Activated CD8-positive, alpha-beta memory T cell treated with anti-CD3 and anti-CD28 coated beads, Interleukin-2, amount 10 ng/mL, durations not matched to agents 7 days and 5 days (primary cell): ENCODE measurements around the gene FITM1. TPM values are rescaled to one million over a fixed set of nuclear protein-coding genes. Genes with fewer than 3 reads are reported as not detected.

ENCODE experiments used
- ATAC-seq: fragments of 150-1000 bp; cut with Tn5 transposase; one replicate; pipeline ENCODE4 v1.10.0; 2021; ENCODE audit warnings: moderate library complexity
- CTCF ChIA-PET: fragments of 350-600 bp; sonication (Branson Sonifier 250); formaldehyde crosslinking; loops from one replicate; lab custom pipeline; 2021; ENCODE audit warnings: antibody characterized with exemption; lab: Charles Lee
- DNase-seq: peaks from one replicate; pipeline ENCODE4 v3.0.0-alpha.2; 2020
- H3K27ac Mint-ChIP-seq: one replicate; pipeline ENCODE4 v1.8.0; 2021; ENCODE audit warnings: mild to moderate bottlenecking, mixed read lengths
- H3K27me3 Mint-ChIP-seq: one replicate; pipeline ENCODE4 v1.8.0; 2021; ENCODE audit warnings: mixed read lengths
- H3K36me3 Mint-ChIP-seq: one replicate; pipeline ENCODE4 v1.8.0; 2021; ENCODE audit warnings: mild to moderate bottlenecking, mixed read lengths
- H3K4me1 Mint-ChIP-seq: one replicate; pipeline ENCODE4 v1.8.0; 2021; ENCODE audit warnings: mixed read lengths
- H3K4me3 Mint-ChIP-seq: one replicate; pipeline ENCODE4 v1.8.0; 2021; ENCODE audit warnings: mild to moderate bottlenecking, moderate library complexity, mixed read lengths
- H3K9me3 Mint-ChIP-seq: one replicate; pipeline ENCODE4 v1.8.0; 2022; ENCODE audit warnings: low read depth, mixed read lengths
- total RNA-seq, 2 experiments: library from RNA; stranded (reverse); gene quantifications; one replicate each; pipeline ENCODE4 v1.2.3, GENCODE V29; 2021

The FITM1 gene, protein sequence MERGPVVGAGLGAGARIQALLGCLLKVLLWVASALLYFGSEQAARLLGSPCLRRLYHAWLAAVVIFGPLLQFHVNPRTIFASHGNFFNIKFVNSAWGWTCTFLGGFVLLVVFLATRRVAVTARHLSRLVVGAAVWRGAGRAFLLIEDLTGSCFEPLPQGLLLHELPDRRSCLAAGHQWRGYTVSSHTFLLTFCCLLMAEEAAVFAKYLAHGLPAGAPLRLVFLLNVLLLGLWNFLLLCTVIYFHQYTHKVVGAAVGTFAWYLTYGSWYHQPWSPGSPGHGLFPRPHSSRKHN
- total RNA-seq = under 1 TPM; 0.77 to 0.91 TPM

DNA sequence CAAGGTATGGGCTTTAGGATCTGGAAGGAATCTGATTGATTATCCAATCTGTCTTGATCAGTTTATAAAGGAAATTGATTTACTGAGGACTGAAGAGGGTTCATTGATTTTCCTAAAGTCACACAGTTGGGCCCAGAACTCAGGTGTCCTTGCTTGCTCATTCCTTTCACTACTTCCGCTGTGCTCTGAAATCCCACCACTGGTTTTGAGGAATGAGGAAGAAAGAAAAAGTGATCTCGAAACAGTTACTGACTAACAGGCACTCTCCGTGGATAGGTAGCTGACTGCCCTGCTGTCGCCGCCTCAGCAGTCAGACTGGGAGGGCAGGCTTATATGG, at the start of gene FITM1:
Gene FITM1 (plus strand): TSS at position 280 of the 337 bp plus-strand sequence. CDS start 905 bp downstream, outside the sequence.
- CTCF ChIA-PET = interaction anchor here (1.1 kb wide), 1 partner anchor 12 kb away, joined by 3 read pairs; no protein-coding TSS in a partner anchor

DNA sequence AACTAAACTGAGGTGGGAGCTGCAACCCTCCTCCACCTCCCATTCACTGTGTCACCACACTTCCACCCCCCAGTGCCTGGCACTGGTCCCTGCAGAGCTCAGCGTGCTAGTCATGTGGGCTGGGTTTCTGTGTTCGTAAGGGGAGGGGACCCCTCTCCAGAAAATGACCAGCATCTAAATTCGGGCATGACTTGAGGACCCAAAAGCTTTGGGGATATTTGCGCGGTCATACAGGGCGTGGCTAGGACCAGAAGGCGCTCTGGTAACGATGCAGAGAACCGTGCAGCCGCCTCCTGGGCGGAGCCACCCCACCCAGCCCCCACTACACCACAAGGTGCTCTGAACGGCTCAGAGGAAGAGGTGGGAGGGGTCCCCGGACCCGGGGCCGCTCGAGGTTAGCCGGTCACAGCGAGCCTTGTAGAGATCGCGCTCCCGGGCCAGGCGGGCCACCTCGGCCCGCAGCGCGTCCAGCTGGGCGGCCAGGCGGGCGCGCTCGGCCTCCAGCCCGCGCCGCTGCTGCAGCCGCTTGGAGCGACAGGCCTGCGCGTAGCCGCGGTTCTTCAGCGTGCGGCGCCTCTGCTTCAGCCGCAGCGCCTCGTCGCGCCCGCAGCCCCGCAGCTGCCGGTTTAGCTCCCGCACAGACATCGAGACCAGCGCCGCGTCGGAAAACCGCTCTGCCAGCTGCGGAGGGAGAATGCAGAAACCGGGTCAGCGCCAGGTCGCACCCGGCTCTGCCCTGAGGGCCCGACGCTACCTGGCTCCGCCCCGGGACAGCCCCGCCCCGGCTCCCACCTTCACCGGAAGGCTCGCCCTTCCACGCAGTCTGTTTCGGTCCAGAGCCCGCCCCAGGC, 49.3 kb upstream of the FITM1 start:
- DNase-seq (peak; percentile 90), ATAC-seq (peak; percentile 93)
- CTCF ChIA-PET = interaction anchor here (1.1 to 4.7 kb wide), 11 partner anchors 10 to 449 kb away, joined by 3 to 78 read pairs (median 7); partner anchors contain the start of genes CARMIL3, CPNE6, DCAF11 and NRL
- Mint-ChIP-seq H3K27ac (peak overlapping the region; percentile 81), H3K4me3 (peak overlapping the region; percentile 75), H3K27me3 (no peaks in the 10 kb centered on the region), H3K9me3 (no peaks in the 10 kb centered on the region), H3K4me1 (peaks cover 17% of the 10 kb centered on the region), H3K36me3 (no peaks in the 10 kb centered on the region)

More for the DNA sequence above, at the start of gene FITM1:
- Mint-ChIP-seq H3K4me3 (no peak within 1 kb of the TSS), H3K9me3 (no peaks in the 10 kb centered on the region), H3K27ac (no peak within 1 kb of the TSS), H3K36me3 (peaks cover 1% of the 10 kb centered on the region), H3K4me1 (peaks cover 20% of the 10 kb centered on the region), H3K27me3 (no peaks in the 10 kb centered on the region)
- ATAC-seq (no peak), DNase-seq (no peak)

DNA sequence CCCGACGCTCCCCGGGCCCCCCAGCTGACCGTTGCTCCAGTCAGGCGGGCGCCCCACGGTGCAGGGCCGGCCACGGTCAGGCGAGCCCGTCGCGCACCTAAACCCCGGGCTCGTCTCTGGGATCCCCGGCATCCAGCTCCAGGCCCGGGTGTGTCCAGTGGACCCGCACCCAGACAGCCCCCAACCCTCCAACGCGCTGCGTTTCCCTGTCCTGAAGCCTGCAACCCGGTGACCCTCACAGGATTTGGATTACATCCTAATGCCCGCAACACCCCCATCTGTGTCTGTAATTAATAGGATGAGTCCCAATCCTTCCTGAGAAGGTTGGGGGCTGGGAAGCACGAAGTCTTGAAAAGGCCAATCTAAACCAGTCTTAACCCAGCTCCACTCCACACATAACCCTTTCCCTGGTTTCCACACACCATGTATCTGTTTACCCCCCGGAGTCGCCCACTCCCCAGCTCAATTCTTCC, 48.7 kb upstream of the FITM1 start:
- peak overlapping the region; percentile 77 for H3K27ac Mint-ChIP-seq
- no peaks in the 10 kb centered on the region for H3K27me3 Mint-ChIP-seq
- no peak for ATAC-seq

DNA sequence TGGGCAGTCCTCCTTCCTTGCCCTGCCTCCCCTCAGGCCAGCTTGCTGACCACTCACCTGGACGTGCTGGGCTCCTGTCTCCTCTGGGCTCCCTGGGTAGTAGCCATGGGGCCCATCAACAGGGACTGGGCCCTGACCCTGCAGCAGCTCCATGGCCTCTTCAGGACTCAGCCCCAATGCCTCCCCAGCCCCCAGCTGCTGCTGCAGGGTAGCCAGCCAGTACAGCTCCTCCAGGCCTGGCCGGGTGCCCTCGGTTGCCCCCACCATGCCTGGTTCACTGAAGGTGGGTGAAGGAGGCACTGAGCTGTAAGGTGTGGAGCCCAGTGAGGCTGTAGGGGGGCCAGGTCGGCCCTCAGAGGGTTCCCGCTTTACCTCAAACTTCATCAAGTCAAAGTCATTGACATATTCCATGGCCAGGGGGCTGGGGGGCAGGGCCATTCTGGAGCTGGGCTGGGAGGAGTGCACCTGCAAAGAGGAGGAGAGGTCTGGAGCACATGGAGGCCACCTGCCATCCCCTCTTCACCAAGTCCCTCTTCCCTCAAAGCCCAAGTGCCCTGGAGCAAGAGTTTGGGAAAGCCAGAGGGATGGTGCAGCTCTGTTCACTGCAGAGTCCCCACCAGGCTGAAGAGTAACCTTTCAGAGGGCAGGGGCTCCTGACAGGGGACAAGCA, 47.9 kb upstream of the FITM1 start:
- Mint-ChIP-seq H3K9me3 (no peaks in the 10 kb centered on the region), H3K36me3 (no peaks in the 10 kb centered on the region), H3K27me3 (no peaks in the 10 kb centered on the region), H3K27ac (peak overlapping the region; percentile 77), H3K4me3 (peak overlapping the region; percentile 75), H3K4me1 (peaks cover 13% of the 10 kb centered on the region)
- CTCF ChIA-PET = interaction anchor here (0.8 to 4.7 kb wide), 7 partner anchors 10 to 31 kb away, joined by 3 to 78 read pairs (median 14); partner anchors contain the start of genes CARMIL3 and PCK2
- DNase-seq (no peak), ATAC-seq (no peak)

More for the DNA sequence above, 48.7 kb upstream of the FITM1 start:
- Mint-ChIP-seq H3K9me3 (no peaks in the 10 kb centered on the region), H3K4me3 (peak overlapping the region; percentile 75), H3K4me1 (peaks cover 13% of the 10 kb centered on the region), H3K36me3 (no peaks in the 10 kb centered on the region)
- CTCF ChIA-PET = interaction anchor here (0.8 to 4.7 kb wide), 10 partner anchors 11 to 450 kb away, joined by 3 to 78 read pairs (median 7); partner anchors contain the start of genes CARMIL3, DCAF11, NRL and PCK2
- no peak for DNase-seq

DNA sequence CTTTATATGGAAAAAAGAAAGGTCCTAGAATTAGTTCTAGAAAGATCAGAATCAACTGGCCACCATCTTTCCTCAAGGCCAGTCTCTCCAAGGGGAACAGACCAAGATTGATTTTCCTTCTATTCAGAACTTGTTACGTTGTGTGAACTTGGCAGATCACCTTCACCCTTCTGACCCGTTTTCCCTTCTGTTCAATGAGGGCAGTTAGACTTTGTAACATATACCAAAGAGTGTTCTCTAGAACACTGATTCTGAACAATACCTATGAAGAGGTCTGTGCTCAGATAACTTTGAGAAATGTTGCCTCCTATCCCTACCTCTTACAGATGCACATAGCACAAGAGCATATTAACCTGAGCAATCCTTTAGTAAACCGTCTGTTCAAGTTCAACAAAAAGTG, 47.0 kb upstream of the FITM1 start:
- DNase-seq (no peak), ATAC-seq (no peak)
- Mint-ChIP-seq H3K27ac (no peak overlapping the region), H3K9me3 (no peaks in the 10 kb centered on the region), H3K4me3 (no peak overlapping the region), H3K36me3 (no peaks in the 10 kb centered on the region), H3K27me3 (no peaks in the 10 kb centered on the region), H3K4me1 (peaks cover 13% of the 10 kb centered on the region)
- CTCF ChIA-PET = interaction anchor here (0.9 to 4.7 kb wide), 5 partner anchors 9 to 98 kb away, joined by 3 to 78 read pairs (median 18); partner anchors contain the start of gene PCK2

DNA sequence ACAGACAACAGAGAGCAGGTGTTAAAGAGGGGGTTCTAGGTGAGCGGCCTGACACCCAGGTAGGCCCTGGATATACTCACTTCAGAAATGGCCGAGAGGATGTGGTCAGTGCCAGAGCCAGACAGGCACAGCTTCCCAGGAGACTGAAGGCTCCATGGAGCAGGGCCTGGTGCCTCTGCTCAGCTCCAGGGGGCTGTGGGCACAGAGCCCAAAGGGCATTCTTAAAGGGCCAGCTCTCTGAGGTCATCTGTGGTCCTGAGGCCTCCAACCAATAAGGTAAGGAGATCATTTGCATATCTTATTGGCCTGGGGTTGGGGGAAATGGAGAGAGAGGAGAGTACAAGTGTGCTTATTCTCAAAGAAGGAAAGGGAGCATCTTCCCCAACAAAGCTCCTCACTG, 46.0 kb upstream of the FITM1 start:
- Mint-ChIP-seq H3K4me3 (no peak overlapping the region), H3K36me3 (no peaks in the 10 kb centered on the region), H3K4me1 (peaks cover 13% of the 10 kb centered on the region), H3K9me3 (no peaks in the 10 kb centered on the region), H3K27ac (no peak overlapping the region), H3K27me3 (no peaks in the 10 kb centered on the region)
- CTCF ChIA-PET = interaction anchor here (3.9 kb wide), 1 partner anchor 27 kb away, joined by 18 read pairs; no protein-coding TSS in a partner anchor
- no peak for ATAC-seq
- no peak for DNase-seq

DNA sequence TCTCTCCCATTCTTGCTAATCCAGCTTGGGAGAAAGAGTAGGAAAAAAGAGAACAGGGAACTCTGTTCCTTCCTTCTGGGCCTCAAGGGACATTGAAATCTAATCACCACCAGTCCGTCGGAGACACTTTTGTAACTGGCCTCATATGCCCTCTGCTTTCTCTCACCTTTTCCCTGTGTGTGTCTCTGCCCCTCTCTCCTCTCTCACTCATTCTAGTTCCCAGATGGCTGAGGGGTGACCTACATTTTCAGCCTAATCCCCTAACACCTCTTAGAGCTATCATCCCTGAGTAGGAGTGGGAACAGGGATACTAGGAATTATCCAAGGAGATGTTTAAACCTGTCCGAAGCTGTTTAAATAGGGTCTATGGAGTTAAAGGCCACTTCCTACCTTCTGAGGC, 45.2 kb upstream of the FITM1 start:
- Mint-ChIP-seq H3K4me1 (peaks cover 12% of the 10 kb centered on the region), H3K27me3 (no peaks in the 10 kb centered on the region), H3K4me3 (no peak overlapping the region), H3K27ac (no peak overlapping the region), H3K36me3 (no peaks in the 10 kb centered on the region), H3K9me3 (no peaks in the 10 kb centered on the region)
- DNase-seq (no peak), ATAC-seq (no peak)
- CTCF ChIA-PET = interaction anchor here (0.9 to 3.9 kb wide), 3 partner anchors 9 to 28 kb away, joined by 3 to 18 read pairs (median 9); partner anchors contain the start of gene PCK2

DNA sequence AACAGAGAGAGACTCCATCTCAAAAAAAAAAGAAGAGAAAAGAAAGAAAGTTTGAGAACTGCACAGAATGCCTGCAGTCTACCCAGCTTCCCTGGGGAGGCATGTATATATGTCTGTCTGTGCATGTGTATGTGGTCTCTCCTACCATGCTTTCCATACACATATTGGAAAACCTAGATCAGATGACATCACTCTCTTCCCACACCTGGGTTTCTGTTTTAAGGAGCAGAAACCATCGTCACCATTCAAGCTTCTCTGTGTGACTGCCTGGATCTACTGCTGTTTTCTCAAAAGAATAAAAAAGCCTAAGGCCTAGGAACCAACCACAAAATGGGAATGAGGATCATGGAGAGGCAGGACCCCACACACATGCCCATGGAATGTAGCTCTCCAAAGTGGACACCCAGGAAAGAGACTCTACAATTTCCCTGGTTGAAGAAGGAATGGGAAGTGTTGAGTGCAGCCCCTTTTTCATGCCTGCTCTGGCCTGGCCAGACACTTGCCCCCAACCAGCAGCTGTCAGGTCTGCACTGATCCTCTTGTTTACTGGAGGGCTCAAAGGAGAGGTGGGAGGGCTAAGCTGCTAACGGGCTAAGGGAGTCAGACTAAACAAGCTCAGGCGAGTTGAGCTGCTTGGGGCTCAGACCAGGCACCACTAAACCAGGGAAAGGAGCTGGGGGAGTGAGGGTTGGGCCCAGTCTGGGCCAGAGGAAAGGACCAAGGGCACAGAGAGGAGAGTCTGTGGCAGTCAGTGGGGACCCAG, 44.1 kb upstream of the FITM1 start:
- no peak overlapping the region for H3K27ac Mint-ChIP-seq
- H3K36me3 Mint-ChIP-seq = no peaks in the 10 kb centered on the region
- no peak for DNase-seq
- H3K27me3 Mint-ChIP-seq = no peaks in the 10 kb centered on the region
- CTCF ChIA-PET = interaction anchor here (2.1 to 3.9 kb wide), 2 partner anchors 22 to 29 kb away, joined by 9 to 18 read pairs; no protein-coding TSS in a partner anchor
- H3K4me3 Mint-ChIP-seq = no peak overlapping the region
- no peak for ATAC-seq
- peaks cover 8% of the 10 kb centered on the region for H3K4me1 Mint-ChIP-seq
- no peaks in the 10 kb centered on the region for H3K9me3 Mint-ChIP-seq

DNA sequence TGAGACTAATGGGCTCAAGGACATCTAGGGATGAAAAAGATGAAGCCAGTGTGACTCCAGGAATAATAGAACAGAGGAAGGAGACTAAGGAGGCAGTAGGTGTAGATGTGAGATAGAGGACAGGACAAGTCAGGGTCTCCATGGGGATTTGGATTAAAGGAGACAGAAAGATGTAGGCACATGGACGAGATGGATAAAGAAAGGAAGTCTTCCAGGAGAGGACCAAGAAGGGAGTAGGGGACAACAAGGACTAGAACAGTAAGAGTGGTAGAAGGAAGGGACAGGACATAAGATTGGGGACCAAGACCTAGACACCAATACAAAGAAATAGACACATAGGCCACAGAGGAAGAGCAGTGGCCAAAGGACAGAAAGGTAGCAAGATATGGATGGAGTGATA, 43.5 kb upstream of the FITM1 start:
- Mint-ChIP-seq H3K4me1 (peaks cover 5% of the 10 kb centered on the region), H3K27me3 (no peaks in the 10 kb centered on the region), H3K4me3 (no peak overlapping the region), H3K36me3 (no peaks in the 10 kb centered on the region), H3K27ac (no peak overlapping the region), H3K9me3 (no peaks in the 10 kb centered on the region)
- no peak for DNase-seq
- CTCF ChIA-PET = interaction anchor here (2.1 to 3.9 kb wide), 2 partner anchors 21 to 29 kb away, joined by 9 to 18 read pairs; no protein-coding TSS in a partner anchor
- no peak for ATAC-seq

DNA sequence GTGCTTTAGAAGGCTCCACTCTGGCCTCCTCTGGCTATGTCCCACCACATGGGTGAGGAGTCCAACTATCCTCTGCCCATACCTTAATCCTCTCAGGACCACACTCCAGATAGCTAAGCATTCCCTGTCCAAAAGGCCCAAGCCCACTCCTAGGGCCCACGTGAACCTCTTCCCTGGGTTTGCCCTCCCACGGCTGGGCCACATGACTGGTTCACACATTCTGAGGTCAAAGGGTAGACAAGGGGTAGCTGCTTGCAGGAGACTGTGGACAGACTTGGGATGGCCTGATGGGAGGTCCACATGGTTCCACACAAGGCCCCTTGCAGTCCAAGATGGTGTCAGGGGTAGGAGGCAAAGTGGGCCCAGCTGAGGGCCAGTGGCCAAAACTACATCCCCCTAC, 42.4 kb upstream of the FITM1 start:
- Mint-ChIP-seq H3K27me3 (no peaks in the 10 kb centered on the region), H3K4me3 (no peak overlapping the region), H3K36me3 (no peaks in the 10 kb centered on the region), H3K9me3 (no peaks in the 10 kb centered on the region), H3K4me1 (peaks cover 7% of the 10 kb centered on the region), H3K27ac (no peak overlapping the region)
- no peak for DNase-seq
- ATAC-seq = no peak
- CTCF ChIA-PET = interaction anchor here (0.5 to 1.7 kb wide), 2 partner anchors 30 to 355 kb away, joined by 3 to 11 read pairs; no protein-coding TSS in a partner anchor

DNA sequence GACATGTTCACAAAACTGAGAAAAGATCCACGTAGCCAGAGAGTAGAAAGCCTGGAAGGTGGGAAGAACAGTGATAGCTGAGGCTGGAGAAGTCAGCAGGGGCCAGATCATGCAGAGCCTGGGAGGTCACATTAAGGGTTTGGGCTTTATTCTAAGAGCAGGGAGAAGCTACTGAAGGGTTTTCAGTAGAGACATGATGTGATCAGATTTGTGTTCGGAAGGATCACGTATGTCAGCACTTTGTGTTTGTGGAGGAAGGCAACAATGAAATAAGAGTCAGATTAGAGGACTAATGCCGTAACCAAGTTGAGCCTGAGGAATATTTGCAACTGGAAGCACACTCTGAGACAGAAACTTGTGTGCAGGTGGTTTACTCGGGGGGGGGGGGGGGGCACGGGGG, 40.6 kb upstream of the FITM1 start:
- DNase-seq (no peak), ATAC-seq (no peak)
- Mint-ChIP-seq H3K36me3 (peaks cover 2% of the 10 kb centered on the region), H3K4me3 (no peak overlapping the region), H3K27ac (no peak overlapping the region), H3K4me1 (peaks cover 15% of the 10 kb centered on the region), H3K9me3 (no peaks in the 10 kb centered on the region), H3K27me3 (no peaks in the 10 kb centered on the region)
- CTCF ChIA-PET = interaction anchor here (0.9 to 12.1 kb wide), 25 partner anchors 9 to 484 kb away, joined by 3 to 225 read pairs (median 6); partner anchors contain the start of genes CARMIL3, DCAF11, DHRS4L2 and IRF9

DNA sequence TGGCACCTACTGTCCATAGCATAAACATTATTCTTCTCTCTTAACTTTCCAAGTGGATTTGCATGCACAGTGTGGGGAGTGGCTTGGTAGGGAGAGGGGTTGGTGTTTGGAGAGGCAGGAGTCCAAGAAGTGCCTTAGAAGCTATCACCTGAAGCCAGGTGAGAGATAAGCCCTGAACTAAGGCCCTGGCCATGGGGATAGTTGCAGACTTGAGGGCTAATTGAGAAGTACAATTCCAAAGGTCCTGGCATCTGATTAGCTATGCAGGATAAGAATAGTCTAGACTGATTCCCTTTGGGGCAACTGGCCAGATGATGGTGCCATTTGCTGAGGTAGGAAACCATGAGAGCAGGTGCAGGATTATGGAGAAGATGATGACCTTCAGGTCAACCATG, 38.4 kb upstream of the FITM1 start:
- no peak overlapping the region for H3K4me3 Mint-ChIP-seq
- DNase-seq (no peak), ATAC-seq (no peak)
- H3K9me3 Mint-ChIP-seq = no peaks in the 10 kb centered on the region
- no peak overlapping the region for H3K27ac Mint-ChIP-seq
- H3K4me1 Mint-ChIP-seq = peaks cover 29% of the 10 kb centered on the region
- CTCF ChIA-PET = interaction anchor here (1.2 to 12.1 kb wide), 6 partner anchors 11 to 69 kb away, joined by 4 to 225 read pairs (median 57); partner anchors contain the start of gene IRF9
- peaks cover 18% of the 10 kb centered on the region for H3K36me3 Mint-ChIP-seq
- H3K27me3 Mint-ChIP-seq = no peaks in the 10 kb centered on the region
